T-helper 22 cell (primary cell): ENCODE results near the gene FKBP10.
"Not testable (repeated sequence)": the region's sequence is repeated elsewhere in the genome, so short reads cannot be mapped to it uniquely, and the experiment has no call there.

Experiments
- DNase-seq: peaks from one replicate; pipeline ENCODE4 v3.0.0-alpha.2; 2020; ENCODE audit warnings: low read depth

FKBP10 gene, protein sequence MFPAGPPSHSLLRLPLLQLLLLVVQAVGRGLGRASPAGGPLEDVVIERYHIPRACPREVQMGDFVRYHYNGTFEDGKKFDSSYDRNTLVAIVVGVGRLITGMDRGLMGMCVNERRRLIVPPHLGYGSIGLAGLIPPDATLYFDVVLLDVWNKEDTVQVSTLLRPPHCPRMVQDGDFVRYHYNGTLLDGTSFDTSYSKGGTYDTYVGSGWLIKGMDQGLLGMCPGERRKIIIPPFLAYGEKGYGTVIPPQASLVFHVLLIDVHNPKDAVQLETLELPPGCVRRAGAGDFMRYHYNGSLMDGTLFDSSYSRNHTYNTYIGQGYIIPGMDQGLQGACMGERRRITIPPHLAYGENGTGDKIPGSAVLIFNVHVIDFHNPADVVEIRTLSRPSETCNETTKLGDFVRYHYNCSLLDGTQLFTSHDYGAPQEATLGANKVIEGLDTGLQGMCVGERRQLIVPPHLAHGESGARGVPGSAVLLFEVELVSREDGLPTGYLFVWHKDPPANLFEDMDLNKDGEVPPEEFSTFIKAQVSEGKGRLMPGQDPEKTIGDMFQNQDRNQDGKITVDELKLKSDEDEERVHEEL

GRCh38 chr17:41812381-41813151 lies at the start of gene FKBP10:
TSS of gene FKBP10 (plus strand) at chr17:41813004. CDS start at chr17:41813035, 31 bp downstream.
- DNase-seq, result no peak

- DNase-seq, result no peak
These were observed 49.5 kb upstream of the FKBP10 start for GRCh38 chr17:41763327-41763726.

DNA sequence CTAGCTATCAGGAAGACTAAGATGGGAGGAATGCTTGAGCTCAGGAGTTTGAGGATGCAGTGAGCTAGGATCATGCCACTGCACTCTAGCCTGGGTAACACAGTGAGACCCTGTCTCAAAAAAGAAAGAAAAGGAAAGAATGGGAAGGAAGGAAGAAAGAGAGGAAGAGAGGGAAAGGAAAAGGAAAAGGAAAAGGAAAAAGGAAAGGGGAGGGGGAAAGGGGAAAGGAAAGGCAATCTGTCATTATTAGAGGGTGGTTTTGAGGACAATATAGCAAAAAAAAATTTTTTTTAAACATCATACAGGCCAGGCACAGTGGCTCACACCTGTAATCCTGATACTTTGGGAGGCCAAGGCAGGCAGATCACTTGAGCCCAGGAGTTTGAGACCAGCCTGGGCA lies 46.7 kb upstream of the FKBP10 start:
- no peak for DNase-seq

DNA sequence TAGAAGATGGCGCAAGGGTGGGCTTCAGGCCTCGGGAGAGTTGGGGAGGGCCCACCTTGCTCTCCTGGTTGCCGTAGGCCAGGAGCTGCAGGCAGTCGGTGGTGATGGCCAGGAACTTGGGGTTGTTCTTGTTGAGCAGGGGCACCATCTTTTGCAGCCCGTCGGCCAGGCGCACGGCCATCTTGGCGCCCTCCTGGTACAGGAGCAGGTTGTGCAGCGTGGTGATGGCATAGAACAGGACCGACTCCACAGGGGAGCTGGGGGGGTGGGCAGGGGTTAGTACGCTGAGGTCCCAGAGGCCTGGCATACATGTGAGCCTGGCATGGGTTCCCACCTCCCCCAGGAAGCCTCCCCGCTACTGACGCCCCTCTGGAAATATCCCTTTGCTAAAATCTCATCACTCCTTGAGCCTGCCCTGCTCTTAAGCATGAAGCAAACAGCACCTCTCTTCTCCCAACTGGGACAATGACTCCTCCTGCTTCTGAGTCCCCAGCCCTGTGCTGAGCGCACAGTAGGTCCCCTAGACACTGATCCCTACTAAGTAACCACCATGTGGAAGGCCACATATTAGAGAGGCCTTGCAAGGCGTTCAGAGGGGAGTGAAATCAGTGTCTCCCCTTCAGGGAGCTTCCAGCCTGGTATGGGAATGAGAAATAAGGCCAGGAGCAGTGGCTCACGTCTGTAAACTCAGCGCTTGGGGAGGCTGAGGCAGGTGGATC lies 45.3 kb upstream of the FKBP10 start:
- no peak for DNase-seq

DNA sequence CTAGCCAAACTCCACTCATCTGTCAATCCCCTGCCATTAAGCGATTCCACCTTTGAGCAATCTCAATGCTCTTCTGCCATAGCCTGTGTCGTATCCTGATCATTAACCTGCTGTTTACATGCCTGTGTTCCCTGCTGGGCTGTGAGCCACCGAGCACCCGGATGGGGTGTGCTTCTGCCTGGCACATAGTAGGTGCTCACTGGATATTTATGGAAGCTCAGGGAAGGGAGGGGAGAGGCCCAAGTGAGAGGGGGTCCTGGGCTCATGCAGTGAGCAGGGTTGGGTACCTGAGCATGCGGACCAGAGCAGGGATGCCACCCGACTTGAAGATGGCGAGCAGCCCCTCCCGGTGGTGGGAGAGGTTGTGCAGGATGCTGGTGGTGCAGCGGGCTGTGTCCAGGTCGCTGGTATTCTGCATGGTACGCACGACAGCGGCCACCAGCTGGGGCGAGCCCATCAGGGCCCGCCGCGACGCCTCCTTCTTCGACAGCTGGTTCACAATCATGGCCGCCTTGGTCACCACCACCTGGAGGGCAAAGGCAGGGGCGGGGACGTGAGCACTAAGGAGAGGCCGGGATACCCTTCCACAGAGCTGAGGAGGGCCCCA lies 44.0 kb upstream of the FKBP10 start:
- no peak for DNase-seq

DNA sequence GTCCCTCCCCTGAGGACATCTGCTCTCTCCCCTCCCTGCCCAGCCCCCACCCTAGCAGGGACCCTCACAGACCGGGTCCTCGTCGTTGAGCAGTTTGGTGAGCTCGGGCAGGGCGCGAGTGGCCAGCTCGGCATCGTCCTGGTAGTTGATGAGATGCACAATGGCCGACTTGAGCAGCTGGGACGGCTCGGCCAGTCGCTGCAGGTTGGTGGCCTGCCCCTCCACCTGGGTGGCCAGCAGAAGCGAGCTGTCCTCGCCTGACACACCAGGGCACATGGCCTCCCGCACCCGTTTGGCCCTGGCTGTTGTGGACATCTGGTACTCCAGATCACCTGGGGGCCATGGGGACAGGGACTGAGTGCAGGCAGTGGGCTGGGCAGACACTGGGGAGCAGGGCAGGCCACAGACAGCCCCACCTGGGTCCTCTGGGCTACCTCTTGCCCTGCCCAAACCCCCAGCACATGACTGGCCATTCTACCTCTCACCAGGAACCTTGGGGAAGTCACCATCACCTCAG lies 43.4 kb upstream of the FKBP10 start:
- no peak for DNase-seq

GRCh38 chr17:41769985-41770384 lies 42.8 kb upstream of the FKBP10 start:
- DNase-seq, result no peak

GRCh38 chr17:41771389-41772206 lies 41.2 kb upstream of the FKBP10 start:
- DNase-seq, result no peak

GRCh38 chr17:41772218-41772585 lies 40.6 kb upstream of the FKBP10 start:
- no peak for DNase-seq

GRCh38 chr17:41772586-41773189 lies 40.1 kb upstream of the FKBP10 start:
- no peak for DNase-seq

DNA sequence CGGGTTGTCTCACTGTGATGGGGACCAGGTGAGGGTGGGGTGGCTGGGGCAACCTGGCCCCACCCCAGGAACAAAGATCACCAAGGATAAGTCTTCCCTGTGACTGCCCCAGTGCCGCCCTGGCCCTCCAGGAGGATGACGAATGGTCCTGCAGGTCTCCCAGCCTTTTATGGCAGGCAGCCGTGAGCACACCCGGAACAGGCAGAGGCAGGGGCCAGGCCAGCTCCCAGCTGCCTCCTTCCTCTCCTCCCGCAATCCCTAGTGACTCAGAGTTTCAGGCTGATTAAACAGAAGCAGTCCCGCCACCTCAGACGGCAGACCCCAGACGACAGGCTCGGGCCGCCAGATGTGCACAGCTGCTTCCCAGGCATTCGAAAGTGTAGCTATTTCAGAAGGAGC lies 39.6 kb upstream of the FKBP10 start:
- no peak for DNase-seq

GRCh38 chr17:41773731-41774193 lies 39.0 kb upstream of the FKBP10 start:
- DNase-seq, result no peak

- DNase-seq, result no peak
These were observed 37.2 kb upstream of the FKBP10 start for GRCh38 chr17:41775394-41776226.

DNA sequence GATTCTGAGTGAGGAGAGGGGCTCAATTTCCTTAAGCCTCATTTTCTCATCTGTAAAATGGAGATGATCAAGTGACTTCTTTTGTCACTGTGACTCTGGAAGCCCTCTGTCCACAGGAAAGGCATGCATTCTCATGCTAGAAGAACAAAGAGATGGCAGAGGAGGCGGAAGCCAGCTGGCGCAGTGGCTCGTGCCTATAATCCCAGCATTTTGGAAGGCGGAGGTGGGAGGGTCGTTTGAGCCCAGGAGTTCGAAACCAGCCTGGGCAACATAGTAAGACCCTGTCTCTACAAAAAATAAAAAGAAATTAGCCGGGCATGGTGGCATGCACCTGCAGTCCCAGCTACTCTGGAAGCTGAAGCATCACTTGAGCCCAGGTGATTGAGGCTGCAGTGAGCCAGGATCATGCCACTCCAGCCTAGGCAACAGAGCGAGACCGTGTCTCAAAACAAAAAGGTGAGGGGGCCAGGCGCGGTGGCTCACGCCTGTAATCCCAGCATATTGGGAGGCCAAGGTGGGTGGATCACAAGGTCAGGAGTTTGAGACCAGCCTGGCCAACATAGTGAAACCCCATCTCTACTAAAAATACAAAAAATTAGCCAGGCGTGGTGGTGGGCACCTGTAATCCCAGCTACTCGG lies 36.4 kb upstream of the FKBP10 start:
- DNase-seq, result not testable (repeated sequence)

DNA sequence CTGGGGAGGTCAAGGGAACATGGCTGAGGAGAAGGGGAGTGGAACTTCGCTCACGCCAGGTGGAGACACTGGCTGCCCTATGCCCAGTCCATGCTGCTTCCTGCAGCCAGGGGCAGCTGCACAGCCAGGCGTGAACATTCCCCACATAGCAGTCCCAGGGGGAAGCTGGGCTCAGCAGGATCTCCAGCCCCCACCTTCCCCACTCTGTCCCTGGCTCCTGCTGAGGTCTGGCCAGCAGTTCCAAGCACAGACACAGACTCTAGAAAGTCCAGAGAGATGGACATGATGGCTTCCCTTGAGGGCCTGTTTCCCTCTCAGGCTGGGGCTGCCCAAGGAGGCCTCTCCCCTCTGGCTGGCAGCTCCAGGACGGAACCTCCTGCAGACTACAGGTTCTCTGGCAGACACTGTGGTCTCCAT lies 35.6 kb upstream of the FKBP10 start:
- DNase-seq, result no peak

DNA sequence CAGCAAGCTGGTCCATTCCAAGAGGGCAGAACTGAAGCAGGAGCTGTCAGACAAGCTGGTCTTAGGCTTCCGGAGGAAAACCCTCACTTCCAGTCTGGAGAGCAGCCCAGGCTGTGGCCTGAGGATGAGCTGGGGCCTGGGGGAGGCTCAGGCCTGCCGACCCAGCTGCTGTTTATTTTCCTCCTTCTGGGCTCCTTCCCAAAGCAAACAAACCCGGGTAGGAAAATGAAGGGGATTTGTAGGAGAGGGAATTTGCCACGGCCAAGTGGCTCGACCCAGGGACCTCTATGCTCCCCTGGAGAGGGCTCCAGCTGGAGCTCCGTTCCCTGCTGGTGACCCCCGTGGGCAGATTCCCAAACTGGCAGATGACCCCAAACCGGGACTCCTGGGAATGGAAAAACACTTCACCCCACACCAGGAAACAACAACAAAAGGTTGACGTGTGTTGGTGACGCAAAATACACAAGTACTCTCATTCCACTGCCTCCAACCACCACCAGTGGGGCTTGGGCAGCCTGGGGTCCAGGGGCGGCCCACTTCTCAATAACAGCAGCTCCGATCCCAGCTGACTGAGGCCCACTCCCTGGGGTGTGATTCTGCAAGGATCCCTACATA lies 35.1 kb upstream of the FKBP10 start:
- DNase-seq, result no peak

GRCh38 chr17:41779954-41780353 lies 32.9 kb upstream of the FKBP10 start:
- DNase-seq, result no peak

DNA sequence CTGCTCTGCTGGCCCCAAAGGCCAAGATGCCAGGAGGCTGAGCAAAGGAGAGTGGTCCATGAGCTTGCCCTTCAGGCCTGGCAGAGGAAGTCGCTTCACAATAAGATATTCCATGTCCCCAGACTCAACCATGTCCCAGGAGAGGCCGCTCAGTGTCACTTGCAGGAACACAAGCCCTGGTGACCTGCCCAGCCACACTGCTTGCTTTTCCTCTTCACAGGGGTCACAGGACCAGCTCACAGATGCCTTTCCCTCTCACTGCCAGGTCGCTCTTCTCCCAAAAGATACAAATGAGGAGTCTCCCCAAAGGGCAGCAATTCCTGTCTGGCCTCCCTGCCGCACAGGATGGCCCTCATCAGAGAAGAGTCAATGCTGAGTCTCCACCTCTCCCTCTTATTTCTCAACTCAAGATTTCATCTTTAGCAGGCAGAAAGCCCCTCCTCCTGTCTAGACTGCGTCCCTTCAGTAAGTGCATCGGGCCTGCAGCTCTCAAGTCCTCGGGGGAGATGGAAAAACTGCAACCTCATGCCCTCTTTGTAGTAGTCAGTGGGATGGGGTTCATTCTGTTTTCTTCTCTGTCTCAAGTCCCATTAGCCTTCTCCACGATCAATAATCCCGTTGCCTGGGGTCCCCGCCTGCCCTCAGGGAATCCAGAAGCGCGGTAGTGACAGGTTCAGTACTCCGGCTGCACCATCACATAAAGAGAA lies 31.2 kb upstream of the FKBP10 start:
- no peak for DNase-seq
